ENCODE results near the gene TRIM2. TPM values are rescaled to one million over a fixed set of nuclear protein-coding genes. Genes with fewer than 3 reads are reported as not detected.

TRIM2 gene
- total RNA-seq, 1 donor from 2014 or later: 28.7 TPM

GRCh38 chr4:153224474-153224873 is 20.2 kb downstream of the TRIM2 start:
- no peaks in the 10 kb centered on the region for H3K36me3 ChIP-seq
- peak overlapping the region; percentile 94 for H3K27ac ChIP-seq
- no peaks in the 10 kb centered on the region for H3K9me3 ChIP-seq
- peaks cover 38% of the 10 kb centered on the region for H3K4me1 ChIP-seq
- no peak for DNase-seq (ENCODE audit: extremely low spot score in 2 of 2)
- no peaks in the 10 kb centered on the region for H3K27me3 ChIP-seq
- intact Hi-C loops (cut with DNase I): no loop called here
- TF ChIP-seq POLR2AphosphoS5 (IDR thresholded peaks at IDR 0.05; ENCODE audit: insufficient read depth in 1 of 2, low read depth in 1 of 2): no peak
- TF ChIP-seq CTCF (IDR thresholded peaks at IDR 0.05): no peak
- TF ChIP-seq POLR2A (IDR thresholded peaks at IDR 0.05): no peak
- peak overlapping the region; percentile 56 to 65 for H3K4me3 ChIP-seq

- DNase-seq (ENCODE audit: extremely low spot score in 2 of 2): no peak
- H3K9me3 ChIP-seq: no peaks in the 10 kb centered on the region
- no peak overlapping the region for H3K4me3 ChIP-seq
- no peaks in the 10 kb centered on the region for H3K36me3 ChIP-seq
- H3K4me1 ChIP-seq: peaks cover 36% of the 10 kb centered on the region
- H3K27me3 ChIP-seq: no peaks in the 10 kb centered on the region
- H3K27ac ChIP-seq: no peak overlapping the region
- intact Hi-C loops (cut with DNase I): no loop called here
- TF ChIP-seq CTCF (IDR thresholded peaks at IDR 0.05): no peak
- TF ChIP-seq POLR2AphosphoS5 (IDR thresholded peaks at IDR 0.05; ENCODE audit: insufficient read depth in 1 of 2, low read depth in 1 of 2): no peak
- no peak for TF ChIP-seq POLR2A (IDR thresholded peaks at IDR 0.05)
Measured at GRCh38 chr4:153227469-153228075, 23.3 kb downstream of the TRIM2 start.

DNA sequence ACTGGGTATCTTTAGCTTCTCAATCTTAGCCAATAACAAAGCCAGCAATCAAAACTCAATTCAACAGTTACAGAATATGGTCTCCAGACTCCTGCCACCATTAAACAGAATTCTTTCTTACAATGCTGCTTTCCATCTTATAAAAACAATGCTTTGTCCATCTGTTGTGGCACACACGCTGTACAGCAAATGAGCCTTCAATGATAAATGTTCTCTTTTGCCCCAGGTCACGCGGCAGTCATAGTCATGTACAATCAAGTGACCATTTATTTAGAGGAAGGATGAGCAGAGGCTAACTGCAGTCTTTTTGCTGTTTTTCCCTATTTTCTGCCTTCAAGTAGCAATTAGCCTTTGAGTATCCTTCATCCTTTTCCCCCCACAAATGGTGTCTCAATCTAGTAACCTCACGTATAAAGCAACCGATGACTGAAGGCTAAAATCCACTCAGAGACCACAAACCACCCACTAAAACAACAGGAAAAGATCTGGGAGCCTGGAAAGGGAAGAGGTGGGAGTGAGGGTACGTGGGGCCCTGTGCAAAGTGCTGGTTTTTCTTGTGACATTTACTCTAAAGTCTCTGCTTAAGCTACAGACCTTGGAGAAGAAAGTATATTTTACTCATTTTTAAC is 24.4 kb downstream of the TRIM2 start:
- Histone ChIP-seq H3K36me3 (no peaks in the 10 kb centered on the region), H3K27ac (no peak overlapping the region), H3K9me3 (no peaks in the 10 kb centered on the region), H3K27me3 (no peaks in the 10 kb centered on the region), H3K4me3 (no peak overlapping the region), H3K4me1 (peaks cover 38% of the 10 kb centered on the region)
- intact Hi-C loops (cut with DNase I): no loop called here
- no peak for TF ChIP-seq POLR2A (IDR thresholded peaks at IDR 0.05)
- no peak for TF ChIP-seq POLR2AphosphoS5 (IDR thresholded peaks at IDR 0.05; ENCODE audit: insufficient read depth in 1 of 2, low read depth in 1 of 2)
- no peak for TF ChIP-seq CTCF (IDR thresholded peaks at IDR 0.05)
- no peak for DNase-seq (ENCODE audit: extremely low spot score in 2 of 2)

- DNase-seq (ENCODE audit: extremely low spot score in 2 of 2): no peak
- no peak for TF ChIP-seq POLR2AphosphoS5 (IDR thresholded peaks at IDR 0.05; ENCODE audit: insufficient read depth in 1 of 2, low read depth in 1 of 2)
- TF ChIP-seq CTCF (IDR thresholded peaks at IDR 0.05): no peak
- TF ChIP-seq POLR2A (IDR thresholded peaks at IDR 0.05): no peak
- intact Hi-C loops (cut with DNase I): no loop called here
- H3K27me3 ChIP-seq: no peaks in the 10 kb centered on the region
- no peaks in the 10 kb centered on the region for H3K36me3 ChIP-seq
- peaks cover 38% of the 10 kb centered on the region for H3K4me1 ChIP-seq
- no peak overlapping the region for H3K4me3 ChIP-seq
- H3K9me3 ChIP-seq: no peaks in the 10 kb centered on the region
- no peak overlapping the region for H3K27ac ChIP-seq
Measured at GRCh38 chr4:153229545-153229944, 25.3 kb downstream of the TRIM2 start.

DNA sequence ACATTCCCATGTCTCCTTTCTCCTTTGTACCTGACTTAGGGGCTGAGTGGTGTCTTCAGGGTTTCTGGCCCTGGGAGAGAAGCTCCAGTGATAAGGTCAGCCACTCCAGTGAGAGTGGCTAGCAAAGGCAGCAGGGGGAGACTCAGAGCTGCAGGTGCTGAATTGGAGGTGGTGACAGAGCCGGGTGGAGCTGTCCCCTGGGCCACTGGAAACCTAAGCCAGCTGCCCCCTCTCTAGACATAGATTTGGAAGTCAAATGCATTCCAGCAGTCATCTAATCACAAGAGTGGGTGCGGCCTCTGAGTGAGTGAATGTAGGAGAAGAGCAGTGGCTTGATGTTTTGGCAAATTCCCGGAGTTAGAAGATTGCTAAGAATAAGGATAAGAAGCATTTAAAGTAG is 28.5 kb downstream of the TRIM2 start:
- H3K27ac ChIP-seq: no peak overlapping the region
- intact Hi-C loops (cut with DNase I): no loop called here
- H3K36me3 ChIP-seq: no peaks in the 10 kb centered on the region
- DNase-seq (ENCODE audit: extremely low spot score in 2 of 2): no peak
- H3K27me3 ChIP-seq: no peaks in the 10 kb centered on the region
- no peak overlapping the region for H3K4me3 ChIP-seq
- no peak for TF ChIP-seq CTCF (IDR thresholded peaks at IDR 0.05)
- TF ChIP-seq POLR2A (IDR thresholded peaks at IDR 0.05): no peak
- no peak for TF ChIP-seq POLR2AphosphoS5 (IDR thresholded peaks at IDR 0.05; ENCODE audit: insufficient read depth in 1 of 2, low read depth in 1 of 2)
- H3K4me1 ChIP-seq: peaks cover 28% of the 10 kb centered on the region
- no peaks in the 10 kb centered on the region for H3K9me3 ChIP-seq

Measured in vagina (tissue), 2 donors.